Measurements from ENCODE around the gene ST8SIA4. TPM values are rescaled to one million over a fixed set of nuclear protein-coding genes. Genes with fewer than 3 reads are reported as not detected.

The ST8SIA4 gene
- total and polyA plus RNA-seq, 2 donors (not counting 3 experiments of a cell fraction or from before 2014, with no cell fraction given), result 4.5 to 25.0 TPM

GRCh38 chr5:100842080-100842479, 61.0 kb downstream of the ST8SIA4 start:
- ChIA-PET POLR2A (interaction anchor here (1.1 to 2.6 kb wide), 3 partner anchors 58 to 62 kb away, joined by 3 to 12 read pairs (median 7); partner anchors contain the start of gene ST8SIA4), CTCF (interaction anchor here (0.8 to 2.5 kb wide), 14 partner anchors 8 to 1737 kb away, joined by 3 to 20 read pairs (median 4); partner anchors contain the start of gene ST8SIA4)
- TSS peak; percentile 92 for BruUV-seq (replicated peaks)
- Histone ChIP-seq H2AFZ (ENCODE audit: low read depth, low read length) (no peak overlapping the region), H3K4me1 (ENCODE audit: control insufficient read depth, extremely low read depth, insufficient read depth, low read length) (peaks cover 60% of the 10 kb centered on the region), H3K9ac (replicated peaks; ENCODE audit: extremely low read depth, insufficient read depth, low read length) (peak overlapping the region; percentile 79), H4K20me1 (replicated peaks; ENCODE audit: control insufficient read depth, extremely low read depth, insufficient read depth, low read length) (no peaks in the 10 kb centered on the region), H3K4me2 (ENCODE audit: insufficient read depth, low read length) (peak overlapping the region; percentile 87), H3K79me2 (ENCODE audit: control insufficient read depth, insufficient read depth, low read length) (no peaks in the 10 kb centered on the region), H3K36me3 (ENCODE audit: control insufficient read depth in 2 of 2, extremely low read depth in 1 of 2, insufficient read depth in 2 of 2, low read length in 2 of 2) (no peaks in the 10 kb centered on the region), H3K27ac (ENCODE audit: insufficient read depth, low read depth, low read length) (peak overlapping the region; percentile 89), H3K9me3 (replicated peaks; ENCODE audit: control insufficient read depth, insufficient read depth, low read length) (no peaks in the 10 kb centered on the region), H3K27me3 (ENCODE audit: control insufficient read depth in 2 of 2, insufficient read depth in 2 of 2, low read length in 2 of 2) (no peaks in the 10 kb centered on the region), H3K9me1 (replicated peaks; ENCODE audit: control insufficient read depth, extremely low read depth, insufficient read depth, low read length) (no peaks in the 10 kb centered on the region), H3K4me3 (replicated peaks in 1 of 3; ENCODE audit: insufficient read depth in 1 of 3, low read depth in 1 of 3, low read length in 3 of 3) (peak overlapping the region in 1 of 3 experiments; percentile 33)
- dilution Hi-C loops (cut with MboI; ENCODE audit: extremely low pct_ligation_motif_present, low sequenced_read_pairs), result no loop called here
- intact Hi-C loops (cut with micrococcal nuclease), result loop anchor here (5.0 kb wide), 1 partner anchor 200 kb away; no protein-coding TSS in a partner anchor
- no peak for FAIRE-seq
- TF ChIP-seq MYC (IDR thresholded peaks at IDR 0.05; ENCODE audit: low read depth, low read length), result no peak
- TF ChIP-seq FOS (IDR thresholded peaks at IDR 0.05; ENCODE audit: borderline replicate concordance, insufficient read depth, low read length), result no peak
- TF ChIP-seq POLR2A (IDR thresholded peaks at IDR 0.05; ENCODE audit: low read depth, low read length), result no peak
- TF ChIP-seq MAX (IDR thresholded peaks at IDR 0.05; ENCODE audit: insufficient read depth, insufficient read length), result no peak
- TF ChIP-seq EZH2 (IDR thresholded peaks at IDR 0.05; ENCODE audit: borderline replicate concordance, low read depth, low read length, severe bottlenecking), result no peak
- TF ChIP-seq, protein P1, sequence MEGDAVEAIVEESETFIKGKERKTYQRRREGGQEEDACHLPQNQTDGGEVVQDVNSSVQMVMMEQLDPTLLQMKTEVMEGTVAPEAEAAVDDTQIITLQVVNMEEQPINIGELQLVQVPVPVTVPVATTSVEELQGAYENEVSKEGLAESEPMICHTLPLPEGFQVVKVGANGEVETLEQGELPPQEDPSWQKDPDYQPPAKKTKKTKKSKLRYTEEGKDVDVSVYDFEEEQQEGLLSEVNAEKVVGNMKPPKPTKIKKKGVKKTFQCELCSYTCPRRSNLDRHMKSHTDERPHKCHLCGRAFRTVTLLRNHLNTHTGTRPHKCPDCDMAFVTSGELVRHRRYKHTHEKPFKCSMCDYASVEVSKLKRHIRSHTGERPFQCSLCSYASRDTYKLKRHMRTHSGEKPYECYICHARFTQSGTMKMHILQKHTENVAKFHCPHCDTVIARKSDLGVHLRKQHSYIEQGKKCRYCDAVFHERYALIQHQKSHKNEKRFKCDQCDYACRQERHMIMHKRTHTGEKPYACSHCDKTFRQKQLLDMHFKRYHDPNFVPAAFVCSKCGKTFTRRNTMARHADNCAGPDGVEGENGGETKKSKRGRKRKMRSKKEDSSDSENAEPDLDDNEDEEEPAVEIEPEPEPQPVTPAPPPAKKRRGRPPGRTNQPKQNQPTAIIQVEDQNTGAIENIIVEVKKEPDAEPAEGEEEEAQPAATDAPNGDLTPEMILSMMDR (IDR thresholded peaks at IDR 0.05; ENCODE audit: extremely low read depth in 1 of 2, insufficient read depth in 1 of 2, low read depth in 1 of 2, low read length in 2 of 2), result no peak
- TF ChIP-seq GATA2 (IDR thresholded peaks at IDR 0.05; ENCODE audit: insufficient read depth, insufficient read length, low read depth, low read length), result no peak
- TF ChIP-seq POLR2AphosphoS5 (IDR thresholded peaks at IDR 0.05; ENCODE audit: insufficient read depth, low read depth, low read length), result no peak
- TF ChIP-seq JUN (IDR thresholded peaks at IDR 0.05; ENCODE audit: borderline replicate concordance, insufficient read depth, insufficient read length, low read depth), result no peak
- peak; percentile 38 for DNase-seq (ENCODE audit: low read depth, low spot score)

Measured in endothelial cell of umbilical vein (primary cell).